Measurements from ENCODE around the gene TMEM234.

GRCh38 chr1:32221980-32222755 lies at the start of gene TMEM234, which contains the start of gene EIF3I:
- TF ChIP-seq CTCF (IDR thresholded peaks at IDR 0.05): no peak
- no peak for TF ChIP-seq EP300 (IDR thresholded peaks at IDR 0.05)
